OCI-LY1 (cell line): ENCODE measurements around the gene LAMA1.

Experiments used
- EZH2 ChIP-seq: fragments of 200-600 bp; sonication (generic), shearing (Covaris generic); IDR thresholded peaks from 2 replicates; pipeline ENCODE4 v1.8.0; 2017; ENCODE audit warnings: borderline replicate concordance, mixed run types, mild to moderate bottlenecking, antibody characterized with exemption, low read length, moderate library complexity, mixed read lengths
- TF ChIP-seq, protein P1 (sequence below): fragments of 200-600 bp; sonication (generic), shearing (Covaris generic); IDR thresholded peaks from 2 replicates; pipeline ENCODE4 v1.5.1; 2017; ENCODE audit warnings: mild to moderate bottlenecking, antibody characterized with exemption, low read length, moderate library complexity, mixed read lengths

DNA sequence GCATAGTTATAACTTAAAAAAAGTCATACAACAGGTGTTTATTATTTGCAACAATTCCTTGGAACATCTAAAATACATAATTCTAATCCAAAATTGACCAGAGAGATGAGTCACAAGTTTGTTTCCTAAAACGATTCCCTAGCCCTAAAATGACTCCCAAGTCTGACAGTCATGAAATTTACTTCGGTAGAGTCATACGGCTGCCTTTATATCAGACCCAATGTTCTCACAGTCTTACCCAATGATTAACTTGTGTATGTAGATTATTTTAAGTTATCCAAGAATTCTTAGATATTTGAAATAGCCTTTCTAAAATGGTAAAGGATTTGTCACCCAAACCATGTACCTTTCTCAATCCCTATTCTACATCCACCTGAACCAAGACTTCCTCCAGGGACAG is 174.9 kb downstream of the LAMA1 start:
- TF ChIP-seq, protein P1, sequence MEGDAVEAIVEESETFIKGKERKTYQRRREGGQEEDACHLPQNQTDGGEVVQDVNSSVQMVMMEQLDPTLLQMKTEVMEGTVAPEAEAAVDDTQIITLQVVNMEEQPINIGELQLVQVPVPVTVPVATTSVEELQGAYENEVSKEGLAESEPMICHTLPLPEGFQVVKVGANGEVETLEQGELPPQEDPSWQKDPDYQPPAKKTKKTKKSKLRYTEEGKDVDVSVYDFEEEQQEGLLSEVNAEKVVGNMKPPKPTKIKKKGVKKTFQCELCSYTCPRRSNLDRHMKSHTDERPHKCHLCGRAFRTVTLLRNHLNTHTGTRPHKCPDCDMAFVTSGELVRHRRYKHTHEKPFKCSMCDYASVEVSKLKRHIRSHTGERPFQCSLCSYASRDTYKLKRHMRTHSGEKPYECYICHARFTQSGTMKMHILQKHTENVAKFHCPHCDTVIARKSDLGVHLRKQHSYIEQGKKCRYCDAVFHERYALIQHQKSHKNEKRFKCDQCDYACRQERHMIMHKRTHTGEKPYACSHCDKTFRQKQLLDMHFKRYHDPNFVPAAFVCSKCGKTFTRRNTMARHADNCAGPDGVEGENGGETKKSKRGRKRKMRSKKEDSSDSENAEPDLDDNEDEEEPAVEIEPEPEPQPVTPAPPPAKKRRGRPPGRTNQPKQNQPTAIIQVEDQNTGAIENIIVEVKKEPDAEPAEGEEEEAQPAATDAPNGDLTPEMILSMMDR = no peak
- no peak for TF ChIP-seq EZH2
